GM19463 (cell line): ENCODE data around the gene DLD.
"Not testable (repeated sequence)": the region's sequence is repeated elsewhere in the genome, so short reads cannot be mapped to it uniquely, and the experiment has no call there.

Experiments used
- ATAC-seq: cut with Tn5 transposase; IDR thresholded peaks from one replicate; pipeline ENCODE4 v1.9.1; 2021; ENCODE audit warnings: mild to moderate bottlenecking, moderate library complexity; ENCODE audit not compliant: unreplicated experiment

Gene DLD

DNA sequence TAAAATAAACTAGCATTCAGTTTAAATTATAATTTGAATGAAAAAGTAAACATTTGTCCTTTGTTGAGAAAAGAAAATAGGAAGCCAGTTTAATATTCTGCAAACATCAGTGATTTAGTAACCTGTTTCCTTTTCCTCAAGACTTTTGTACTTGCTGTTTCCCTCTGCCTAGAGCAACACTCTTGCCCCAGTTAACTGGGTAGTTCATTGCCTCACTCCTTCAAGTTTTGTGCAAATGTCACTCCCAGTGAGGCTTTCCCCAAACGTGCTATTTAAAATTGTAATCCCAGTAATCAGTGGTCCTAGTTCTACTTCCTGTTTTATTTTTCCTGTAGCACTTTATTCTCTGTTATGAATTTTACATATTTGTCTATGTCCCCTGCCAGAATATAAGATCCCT is 23.8 kb downstream of the DLD start:
- ATAC-seq = no peak

DNA sequence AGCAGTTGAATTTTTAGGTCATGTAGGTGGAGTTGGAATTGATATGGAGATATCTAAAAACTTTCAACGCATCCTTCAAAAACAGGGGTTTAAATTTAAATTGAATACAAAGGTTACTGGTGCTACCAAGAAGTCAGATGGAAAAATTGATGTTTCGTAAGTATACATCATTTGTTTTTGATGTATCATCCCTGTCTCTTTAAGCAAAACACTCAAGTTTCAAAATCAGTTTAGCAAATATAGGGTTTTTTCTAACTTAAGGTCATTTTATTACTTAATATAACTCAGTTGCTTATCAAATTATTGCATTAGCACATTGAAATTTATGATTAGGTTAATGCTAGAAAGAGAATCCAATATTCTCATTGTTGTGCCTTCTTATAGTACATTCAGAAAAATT is 24.6 kb downstream of the DLD start:
- no peak for ATAC-seq

DNA sequence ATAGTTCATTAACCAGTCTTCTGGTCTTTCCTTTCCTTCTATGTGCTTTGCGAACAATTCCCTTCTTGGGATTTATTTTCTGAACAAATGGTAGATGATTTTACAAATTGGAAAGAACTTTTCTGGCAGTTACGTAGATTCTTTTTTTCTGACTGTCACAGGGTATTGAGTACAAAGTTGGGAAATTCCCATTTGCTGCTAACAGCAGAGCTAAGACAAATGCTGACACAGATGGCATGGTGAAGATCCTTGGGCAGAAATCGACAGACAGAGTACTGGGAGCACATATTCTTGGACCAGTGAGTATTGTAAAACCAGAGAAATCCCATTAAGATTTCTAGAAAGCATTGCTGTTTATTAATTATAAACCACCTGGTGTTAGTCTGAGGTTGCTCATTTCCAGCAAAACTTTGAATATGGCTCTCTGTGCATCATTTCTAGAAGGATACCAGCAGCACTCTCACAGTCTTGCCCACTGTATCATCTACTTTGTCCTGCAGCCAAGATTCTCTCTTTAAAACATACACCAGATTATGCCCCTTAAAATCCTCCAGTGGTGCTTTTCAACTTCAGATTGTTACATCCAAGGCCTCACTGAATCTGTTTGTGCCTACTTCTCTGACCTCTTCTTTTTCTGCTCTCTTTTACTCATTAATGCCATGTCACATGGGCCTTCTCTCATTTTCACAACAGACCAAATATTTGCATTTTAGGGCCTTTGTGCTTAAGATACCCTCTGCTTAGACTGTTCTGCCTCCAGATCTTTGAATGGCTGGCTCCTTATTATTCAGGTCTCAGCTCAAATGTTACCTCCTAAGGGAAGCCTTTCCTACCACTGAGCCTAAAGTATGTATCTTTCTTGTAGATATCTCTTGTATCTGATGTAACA is 27.0 kb downstream of the DLD start:
- ATAC-seq = peak; percentile 79

DNA sequence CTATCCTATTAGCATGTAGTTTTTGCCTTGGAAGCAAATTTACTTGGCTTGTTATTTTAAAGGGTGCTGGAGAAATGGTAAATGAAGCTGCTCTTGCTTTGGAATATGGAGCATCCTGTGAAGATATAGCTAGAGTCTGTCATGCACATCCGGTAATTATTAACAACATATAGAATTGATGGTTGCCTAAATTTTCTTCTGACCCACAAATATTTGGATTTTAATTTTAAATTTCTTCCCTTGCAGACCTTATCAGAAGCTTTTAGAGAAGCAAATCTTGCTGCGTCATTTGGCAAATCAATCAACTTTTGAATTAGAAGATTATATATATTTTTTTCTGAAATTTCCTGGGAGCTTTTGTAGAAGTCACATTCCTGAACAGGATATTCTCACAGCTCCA is 28.0 kb downstream of the DLD start:
- no peak for ATAC-seq

DNA sequence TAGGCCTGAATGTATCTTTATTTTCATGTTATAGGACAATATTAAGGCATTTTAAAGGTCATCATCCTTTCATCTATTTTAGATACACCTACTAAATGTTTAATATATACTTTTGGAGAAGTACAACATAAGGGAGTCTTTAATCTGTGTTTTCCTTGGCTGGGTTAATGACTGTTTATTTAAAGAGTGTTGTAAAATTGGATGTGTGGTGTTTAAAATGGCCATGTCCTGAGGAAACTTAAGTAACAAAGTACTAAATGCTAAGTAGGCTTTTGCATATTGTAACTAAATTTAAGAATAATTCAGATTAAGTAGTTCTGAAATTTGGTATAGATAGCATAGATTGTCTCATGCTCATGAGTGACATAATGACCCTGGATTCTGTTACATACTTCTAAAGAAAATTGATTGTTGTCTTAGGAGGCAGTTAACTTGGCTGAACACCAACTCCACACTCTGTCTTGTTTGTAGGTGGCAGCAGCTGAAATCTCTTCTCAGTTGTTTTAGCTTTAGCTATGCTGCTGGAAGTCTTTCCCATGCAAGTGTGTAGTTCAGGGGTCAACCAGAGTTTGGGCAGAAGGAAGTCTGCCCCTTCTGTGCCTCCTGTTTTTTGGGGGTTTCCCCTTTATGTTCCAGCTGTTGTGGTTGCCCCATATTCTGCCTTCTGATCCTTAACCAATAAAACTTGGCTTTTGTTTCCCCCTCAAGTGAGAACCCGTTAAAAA is 29.2 kb downstream of the DLD start:
- ATAC-seq = no peak

DNA sequence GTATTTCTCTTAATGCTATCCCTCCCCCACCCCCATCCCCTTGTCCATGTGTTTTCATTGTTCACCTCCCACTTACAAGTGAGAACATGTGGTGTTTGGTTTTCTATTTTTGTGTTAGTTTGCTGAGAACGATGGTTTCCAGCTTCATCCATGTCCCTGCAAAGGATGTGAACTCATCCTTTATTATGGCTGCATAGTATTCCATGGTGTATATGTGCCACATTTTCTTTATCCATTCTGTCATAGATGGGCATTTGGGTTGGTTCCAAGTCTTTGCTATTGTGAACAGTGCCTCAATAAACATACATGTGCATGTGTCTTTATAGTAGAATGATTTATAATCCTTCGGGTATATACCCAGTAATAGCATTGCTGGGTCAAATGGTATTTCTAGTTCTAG is 30.8 kb downstream of the DLD start:
- ATAC-seq = not testable (repeated sequence)

DNA sequence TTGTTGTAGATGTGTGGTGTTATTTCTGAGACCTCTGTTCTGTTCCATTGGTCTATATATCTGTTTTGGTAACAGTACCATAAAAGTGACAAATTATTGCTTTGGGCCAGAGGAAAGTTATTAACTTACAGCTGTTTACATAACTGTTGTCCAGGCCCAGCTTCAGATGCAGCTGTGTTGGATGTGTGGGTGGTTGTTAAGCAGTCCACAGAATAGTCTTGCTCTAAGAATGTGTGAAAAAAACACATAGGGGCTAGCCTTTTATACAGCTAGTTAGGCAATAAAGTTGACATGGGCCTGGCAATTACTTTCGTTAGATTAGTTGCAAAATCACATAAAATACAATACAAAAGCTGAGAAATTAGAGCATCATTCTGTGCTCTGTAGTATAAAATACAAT is 31.9 kb downstream of the DLD start:
- ATAC-seq = no peak

DNA sequence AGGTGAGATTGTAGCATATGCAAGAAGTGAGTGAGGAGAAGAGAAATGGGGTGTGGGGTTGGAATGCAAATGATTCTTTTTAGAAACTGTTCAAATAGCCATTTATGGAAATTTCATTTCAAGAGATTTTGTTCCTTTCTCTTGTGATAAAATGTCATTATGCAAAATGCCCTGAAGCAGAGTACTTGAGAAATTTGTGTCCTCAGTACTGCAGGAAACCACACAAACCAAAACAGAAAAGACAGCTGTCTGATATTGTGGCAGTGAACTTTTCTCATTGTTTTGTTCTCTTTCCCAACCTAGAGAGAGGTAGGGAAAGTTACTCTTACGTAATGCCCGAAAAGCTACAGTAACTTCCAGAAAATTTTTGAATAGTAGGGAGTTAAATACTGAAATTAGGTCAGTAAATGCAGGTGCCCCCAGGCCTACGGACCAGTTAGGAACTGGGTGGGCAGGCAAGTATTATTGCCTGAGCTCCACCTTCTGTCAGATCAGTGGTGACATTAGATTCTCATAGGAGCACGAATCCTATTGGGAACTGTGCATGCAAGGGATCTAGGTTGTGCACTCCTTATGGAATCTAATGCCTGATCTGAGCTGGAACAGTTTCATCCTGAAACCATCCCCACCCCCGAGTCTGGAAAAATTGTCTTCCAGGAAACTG is 34.0 kb downstream of the DLD start:
- peak; percentile 87 for ATAC-seq

DNA sequence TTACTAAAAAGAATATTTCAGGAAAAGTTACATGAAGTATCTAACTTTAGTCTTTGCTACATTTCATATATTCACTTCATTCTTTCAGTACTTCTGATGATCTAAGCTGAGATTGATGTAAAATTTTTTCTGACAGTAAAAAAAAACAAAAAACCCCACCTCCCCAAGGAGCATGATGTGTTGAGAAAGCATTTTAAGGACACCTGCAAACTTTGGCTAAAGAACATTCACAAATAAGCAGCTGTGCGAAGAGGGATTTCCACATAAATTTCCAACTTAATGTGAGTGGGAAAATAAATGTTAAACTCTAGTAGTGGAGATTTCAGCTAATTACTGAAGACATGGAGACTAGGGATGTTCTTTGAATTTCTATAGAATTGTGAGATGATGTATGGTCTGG is 35.5 kb downstream of the DLD start:
- ATAC-seq = no peak

DNA sequence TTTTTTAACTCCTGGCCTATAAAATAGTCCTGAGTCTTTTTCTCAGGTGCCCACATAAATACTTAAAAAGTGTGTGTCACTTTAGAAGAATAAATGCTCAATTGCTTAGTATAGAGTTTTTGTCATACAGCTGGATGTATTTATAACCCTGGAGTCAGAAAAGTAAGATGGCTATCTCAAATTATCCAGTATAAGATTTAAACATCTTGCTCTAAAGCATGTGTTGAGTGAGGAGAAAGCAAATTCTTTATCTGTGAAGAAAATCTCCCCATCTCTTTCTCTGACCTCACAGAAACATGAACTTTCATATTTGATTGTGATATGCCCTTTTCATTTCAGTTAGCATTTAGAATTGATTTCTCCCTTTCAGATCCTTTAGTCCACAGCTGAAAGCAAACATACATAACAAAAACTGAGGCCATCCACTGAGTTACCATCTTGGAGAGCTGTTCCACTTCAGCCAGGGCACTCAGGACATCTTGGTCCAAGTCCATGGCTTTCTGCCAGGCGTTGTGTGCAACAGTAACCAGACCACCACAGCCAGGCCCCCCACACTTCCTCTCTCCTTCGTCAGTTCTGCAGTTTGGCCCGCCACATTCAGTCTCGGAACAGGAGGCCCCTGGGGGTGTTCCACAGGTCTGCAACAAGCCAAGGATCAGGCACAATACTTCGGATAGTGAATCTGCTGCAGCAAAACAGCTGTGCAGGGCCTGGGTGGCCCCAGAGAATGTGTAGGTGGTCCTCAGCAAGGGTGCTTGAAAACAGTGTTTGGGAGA is 40.9 kb downstream of the DLD start:
- no peak for ATAC-seq

DNA sequence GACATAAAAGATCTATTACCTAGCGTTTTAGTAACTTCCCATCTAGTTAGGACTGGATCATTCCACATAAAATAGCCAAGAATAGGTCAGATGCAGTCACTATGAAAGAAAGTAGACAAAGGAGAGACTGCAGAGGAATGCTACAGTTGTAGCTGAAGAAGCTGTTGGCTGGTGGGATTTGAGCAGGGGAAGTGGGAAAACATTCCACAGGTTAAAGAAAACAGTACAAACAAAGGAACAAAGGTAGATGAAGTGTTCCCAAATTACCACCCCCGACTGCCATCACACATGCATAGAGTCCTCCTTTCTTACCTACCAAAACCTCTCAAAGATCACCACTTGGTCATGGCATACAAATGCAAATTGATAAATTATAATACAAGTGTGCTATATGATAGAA is 41.8 kb downstream of the DLD start:
- ATAC-seq = no peak

DNA sequence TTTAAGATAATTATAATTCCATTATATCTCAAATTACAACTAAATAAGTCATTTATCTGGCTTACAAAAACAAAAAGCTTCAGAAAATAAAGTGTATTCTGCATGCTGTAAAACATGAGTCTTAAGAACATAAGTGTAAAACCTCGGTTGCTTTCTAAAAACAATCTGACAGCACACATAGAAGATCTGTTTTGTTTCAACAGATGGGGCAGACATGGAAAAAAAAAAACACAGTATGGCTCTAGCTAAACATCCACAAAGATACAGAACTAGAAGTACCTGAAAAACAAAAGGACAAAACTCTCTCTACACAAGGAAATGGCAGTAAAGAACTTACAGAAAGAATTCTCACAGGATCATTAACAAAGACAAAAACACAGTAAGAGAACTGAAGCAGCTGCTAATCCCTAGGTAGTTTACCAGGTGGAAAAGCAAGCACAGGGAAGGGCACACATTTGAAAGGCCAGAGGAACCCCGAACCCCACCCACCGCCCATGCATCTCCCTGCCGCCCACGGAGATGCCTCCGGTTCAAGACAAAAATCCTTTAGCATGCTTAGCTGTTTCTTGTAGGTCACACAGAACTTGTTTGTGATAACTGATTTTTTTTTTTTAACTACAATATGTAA is 42.5 kb downstream of the DLD start:
- no peak for ATAC-seq

DNA sequence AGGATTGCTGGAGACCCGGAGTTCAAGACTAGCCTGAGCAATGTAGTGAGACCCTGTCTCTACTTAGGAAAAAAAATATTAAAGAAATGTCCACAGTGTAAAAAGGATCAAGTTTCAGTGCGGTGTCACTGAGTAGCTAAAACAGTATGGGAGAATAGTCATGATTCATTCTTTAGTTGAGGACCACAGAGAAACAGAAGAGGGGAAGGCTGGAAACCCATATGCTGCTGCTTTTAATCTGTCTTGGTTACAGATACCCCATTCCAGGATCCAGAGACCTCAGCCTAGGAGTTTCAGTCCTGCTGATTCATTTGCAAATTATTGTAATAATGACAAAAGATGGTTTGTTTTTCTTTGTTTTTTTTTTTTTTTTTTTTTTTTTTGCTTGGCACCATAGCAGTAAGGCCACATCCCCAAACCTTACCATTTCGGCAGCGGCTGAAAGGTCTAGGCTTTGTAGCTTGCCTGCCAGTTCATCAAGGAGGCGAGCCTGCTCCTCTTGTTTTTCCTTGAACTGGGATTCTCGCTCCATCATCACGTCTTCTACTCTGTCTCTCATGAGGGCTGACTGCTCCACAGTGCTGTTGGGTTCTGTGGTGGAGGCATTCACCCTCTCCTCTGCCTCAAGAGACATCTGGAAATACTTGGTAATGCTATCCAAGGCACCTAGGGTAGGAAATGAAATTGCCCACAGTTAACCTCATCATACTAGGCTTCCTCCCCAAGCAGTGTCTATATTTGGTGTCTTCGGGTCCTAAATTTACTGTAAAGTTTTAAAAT is 44.2 kb downstream of the DLD start:
- ATAC-seq = no peak

DNA sequence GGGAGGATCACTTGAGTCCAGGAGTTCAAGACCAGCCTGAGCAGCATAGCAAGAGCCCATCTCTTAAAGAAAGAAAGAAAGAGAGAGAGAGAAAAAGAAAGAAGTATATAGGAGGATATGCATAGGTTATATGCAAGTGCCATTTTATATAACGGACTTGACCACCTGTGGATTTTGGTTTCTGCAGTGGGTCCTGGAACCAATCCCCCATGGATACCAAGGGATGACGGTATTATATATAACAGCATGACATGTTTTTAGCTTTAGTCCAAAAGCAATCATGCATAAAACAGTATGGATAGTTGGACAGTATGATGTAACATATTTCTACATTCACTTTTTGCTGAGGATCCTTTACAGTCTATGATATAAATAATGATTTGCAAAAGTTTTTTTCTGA is 45.3 kb downstream of the DLD start:
- no peak for ATAC-seq

DNA sequence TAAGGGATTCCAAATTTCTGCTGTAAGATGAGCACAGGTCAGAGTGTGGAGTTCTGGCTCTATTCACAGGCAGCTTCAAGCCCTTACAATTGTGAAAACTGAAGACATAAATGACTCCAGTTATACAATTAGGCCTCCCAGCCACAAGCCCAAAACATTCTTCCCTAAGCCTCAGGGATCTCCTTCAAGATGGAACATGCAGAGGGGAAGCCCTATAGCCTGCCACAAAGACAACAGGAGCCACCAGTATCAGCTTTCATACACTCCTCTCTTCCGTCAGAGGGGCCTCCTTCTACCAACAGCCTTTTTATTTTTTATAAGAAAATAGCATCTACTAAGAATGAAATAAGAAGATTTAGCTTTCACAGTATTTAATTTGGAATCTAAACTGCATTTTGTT is 46.5 kb downstream of the DLD start:
- no peak for ATAC-seq

DNA sequence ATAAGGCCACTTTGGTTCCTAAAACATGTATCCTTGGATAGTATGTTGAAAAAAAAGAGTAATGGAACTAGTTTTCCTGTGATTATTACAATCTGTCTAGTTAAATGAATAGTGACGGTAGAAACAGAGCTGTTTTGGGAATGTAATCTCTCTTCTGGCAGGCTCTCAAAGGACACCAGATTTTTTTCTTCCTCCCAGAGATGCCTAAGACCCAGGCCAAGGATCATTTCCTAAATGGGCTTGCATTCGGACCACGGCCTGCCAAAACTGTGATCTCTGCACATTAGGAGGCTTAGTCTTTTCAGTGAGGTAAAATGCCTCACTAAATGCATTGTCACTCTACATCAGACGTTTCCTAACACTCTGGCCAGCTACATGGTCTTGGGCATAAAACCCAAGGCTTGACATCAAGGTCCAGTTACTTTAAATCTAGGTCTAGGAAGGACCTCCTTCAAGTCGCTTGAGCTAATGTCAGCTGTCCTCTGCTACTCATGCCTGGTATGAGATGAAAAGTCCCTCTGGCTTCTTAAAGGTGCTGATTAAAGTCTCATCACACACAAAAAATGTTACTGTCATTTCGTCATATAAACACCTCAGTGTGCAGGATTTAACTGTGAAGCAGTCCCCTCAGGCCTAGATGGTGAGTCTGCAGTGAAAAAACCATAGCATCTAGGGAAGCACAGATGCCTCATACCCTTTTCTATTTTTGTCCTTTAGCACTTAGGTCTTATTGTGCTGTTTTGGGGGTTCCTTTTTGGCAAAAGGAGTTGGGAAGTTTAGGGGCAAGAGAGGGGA is 47.7 kb downstream of the DLD start:
- ATAC-seq = no peak

DNA sequence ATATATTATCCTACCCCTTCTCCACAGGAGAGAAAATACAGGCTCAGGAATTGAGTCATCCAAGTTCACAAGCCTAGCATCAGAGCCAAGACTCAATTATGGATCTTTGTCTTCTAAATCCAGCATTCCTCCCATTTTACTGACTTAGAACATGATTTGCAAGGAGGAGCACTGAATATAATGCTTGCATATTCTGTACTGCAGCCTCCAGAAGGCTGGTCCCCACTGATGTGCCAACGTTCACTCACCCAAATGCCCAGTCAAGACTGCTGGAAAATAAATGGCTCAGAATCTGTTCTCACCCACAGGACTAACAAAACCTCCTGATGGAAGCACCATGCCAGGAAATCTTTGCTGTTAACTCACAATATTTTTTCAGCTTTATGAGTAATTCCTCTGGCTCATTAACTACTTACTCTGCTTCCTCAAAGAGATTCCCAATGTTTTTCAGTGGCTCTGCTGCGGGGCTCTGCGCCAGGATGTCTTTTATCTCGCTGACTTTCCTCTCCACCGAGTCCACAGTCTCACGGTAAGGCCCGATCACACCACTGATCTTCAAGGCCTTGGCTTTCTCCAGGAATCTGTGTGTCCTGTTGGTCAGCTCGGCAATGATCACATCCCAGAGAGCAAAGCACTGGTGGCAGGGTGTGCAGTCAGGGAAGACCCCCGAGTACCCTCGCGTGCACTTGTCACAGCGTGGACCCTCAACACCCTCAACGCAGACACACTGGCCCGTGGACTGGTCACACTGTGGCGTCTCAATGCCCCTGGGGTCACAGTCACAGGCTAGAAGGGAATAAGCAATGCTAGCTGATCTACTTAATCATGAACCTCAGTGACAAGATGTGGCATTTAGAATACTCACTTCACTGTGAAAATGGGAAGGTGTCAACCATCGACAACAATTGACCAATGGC is 48.8 kb downstream of the DLD start:
- ATAC-seq = no peak

DNA sequence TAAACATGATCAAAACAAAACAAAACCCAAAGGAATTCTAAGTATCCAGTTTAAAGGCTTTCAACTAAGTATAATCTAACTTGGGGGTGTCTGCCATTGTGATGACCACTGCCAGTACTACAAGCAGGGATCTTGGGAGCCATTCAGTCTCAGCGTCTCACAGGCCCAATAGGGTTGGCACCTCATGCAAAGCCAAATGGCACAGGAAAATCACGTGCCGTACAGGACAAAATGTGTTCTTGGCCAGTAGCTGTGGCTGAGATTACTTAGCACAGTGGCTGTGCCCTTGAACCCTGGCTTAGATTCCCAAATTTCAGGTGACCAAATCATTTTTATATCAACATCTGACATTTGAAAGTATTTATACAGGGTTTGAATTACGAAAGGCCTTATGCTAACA is 50.0 kb downstream of the DLD start:
- no peak for ATAC-seq
